Stimulated activated CD4-positive, alpha-beta T cell treated with anti-CD3 and anti-CD28 coated beads, Interleukin-12 subunit alpha, Interleukin-12 subunit beta, amount 100 ng/mL, for 48 hours (primary cell): Measurements from ENCODE around the gene IRF4.

Experiments
- DNase-seq, 3 donors: peaks; one replicate each; pipeline ENCODE4 v3.0.0-alpha.2; 2020; ENCODE audit warnings: low read depth in 2 of 3, low spot score in 1 of 3

Gene IRF4

DNA sequence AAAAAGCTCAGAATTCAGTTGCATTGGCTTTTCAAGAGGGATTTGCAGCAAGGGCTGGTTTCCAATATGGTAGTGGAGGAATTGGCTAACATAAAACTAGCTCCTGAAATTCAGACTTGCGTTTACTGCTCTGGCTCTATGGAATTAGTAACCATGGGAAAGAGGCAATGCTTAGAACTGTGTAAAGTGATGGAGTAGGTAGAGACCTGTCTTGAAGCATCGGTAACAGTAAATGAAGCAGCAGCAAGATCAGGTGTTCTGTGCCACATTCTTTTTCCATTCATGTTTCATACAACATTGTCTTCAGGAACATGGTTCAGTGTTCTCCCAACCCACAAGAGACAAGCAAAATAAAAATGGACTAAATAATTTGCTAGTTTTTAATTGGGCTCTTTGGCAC is 6.5 kb downstream of the IRF4 start:
- DNase-seq = no peak

DNA sequence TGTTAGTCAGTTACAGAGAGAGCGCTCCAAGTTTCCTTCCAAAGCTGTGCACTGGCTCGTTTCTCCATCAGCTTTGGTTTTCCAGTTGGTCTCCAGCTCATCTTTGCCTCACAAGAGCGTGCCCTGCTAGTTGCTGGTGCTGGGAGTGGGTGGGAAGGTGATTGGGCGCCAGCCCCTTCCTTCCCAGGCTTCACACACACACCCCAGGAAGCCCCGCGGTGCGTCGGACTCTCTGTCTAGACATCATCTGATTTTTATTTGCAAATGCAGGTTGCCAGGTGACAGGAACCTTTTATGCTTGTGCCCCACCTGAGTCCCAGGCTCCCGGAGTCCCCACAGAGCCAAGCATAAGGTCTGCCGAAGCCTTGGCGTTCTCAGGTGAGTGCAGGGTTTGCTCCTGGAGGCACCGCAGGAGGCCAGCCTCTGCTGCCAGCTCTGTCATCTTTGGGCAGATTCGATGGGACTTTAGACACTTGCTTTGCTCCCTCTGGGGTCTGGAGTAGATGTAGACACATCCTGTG is 7.1 kb downstream of the IRF4 start:
- no peak for DNase-seq

DNA sequence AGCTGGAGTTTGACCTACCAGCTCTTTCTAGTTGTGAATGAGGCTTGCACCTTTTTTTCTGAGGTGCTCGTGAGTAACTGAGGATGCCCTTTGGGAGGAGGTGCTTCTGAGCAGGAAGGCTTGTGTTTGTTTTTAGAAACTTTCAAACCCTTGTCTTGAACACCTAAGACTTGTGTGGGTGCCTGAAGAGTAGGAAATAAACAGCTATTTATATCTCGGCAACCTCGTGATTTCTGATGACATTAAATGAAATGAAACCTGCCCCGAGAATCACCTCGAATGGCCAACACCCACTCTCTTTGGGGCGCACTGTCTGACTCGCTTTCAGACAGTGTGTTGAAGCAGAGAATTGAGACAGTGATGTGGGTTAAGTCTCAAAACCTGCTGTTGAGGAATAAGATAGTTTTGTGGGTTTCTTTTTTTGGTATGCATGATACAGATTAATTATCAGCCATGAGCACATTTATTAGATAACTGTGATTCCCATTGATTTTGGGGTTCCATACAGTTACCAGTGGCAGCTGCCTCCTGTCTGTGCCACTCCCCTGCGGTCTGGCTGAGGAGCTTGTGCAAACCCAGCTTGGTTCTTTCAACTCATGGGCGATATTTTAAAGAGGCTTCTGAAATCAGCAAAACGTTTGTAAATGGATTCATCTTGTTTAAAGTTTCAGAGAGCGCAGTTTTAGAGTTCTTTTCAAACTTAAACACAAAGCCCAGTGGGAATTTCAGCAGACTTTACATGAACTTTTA is 8.4 kb downstream of the IRF4 start:
- DNase-seq = no peak

DNA sequence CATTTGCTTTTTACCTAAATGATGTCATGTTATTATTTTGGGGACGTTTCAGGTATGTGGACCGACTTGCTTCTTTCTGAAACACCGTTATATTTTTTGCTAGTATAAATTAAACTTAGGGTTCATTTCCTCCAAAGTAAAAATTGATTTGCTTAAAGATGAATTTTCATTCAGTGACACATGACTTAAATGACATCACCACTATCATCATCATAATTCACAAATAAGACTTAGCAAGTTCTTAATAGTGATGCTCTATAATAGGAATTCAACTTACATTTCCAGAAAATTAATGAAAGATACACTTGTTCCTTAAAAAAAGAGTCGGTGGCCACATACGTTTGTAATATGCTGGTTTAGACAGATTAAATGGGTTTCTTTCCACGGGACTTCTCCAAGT is 9.3 kb downstream of the IRF4 start:
- no peak for DNase-seq

DNA sequence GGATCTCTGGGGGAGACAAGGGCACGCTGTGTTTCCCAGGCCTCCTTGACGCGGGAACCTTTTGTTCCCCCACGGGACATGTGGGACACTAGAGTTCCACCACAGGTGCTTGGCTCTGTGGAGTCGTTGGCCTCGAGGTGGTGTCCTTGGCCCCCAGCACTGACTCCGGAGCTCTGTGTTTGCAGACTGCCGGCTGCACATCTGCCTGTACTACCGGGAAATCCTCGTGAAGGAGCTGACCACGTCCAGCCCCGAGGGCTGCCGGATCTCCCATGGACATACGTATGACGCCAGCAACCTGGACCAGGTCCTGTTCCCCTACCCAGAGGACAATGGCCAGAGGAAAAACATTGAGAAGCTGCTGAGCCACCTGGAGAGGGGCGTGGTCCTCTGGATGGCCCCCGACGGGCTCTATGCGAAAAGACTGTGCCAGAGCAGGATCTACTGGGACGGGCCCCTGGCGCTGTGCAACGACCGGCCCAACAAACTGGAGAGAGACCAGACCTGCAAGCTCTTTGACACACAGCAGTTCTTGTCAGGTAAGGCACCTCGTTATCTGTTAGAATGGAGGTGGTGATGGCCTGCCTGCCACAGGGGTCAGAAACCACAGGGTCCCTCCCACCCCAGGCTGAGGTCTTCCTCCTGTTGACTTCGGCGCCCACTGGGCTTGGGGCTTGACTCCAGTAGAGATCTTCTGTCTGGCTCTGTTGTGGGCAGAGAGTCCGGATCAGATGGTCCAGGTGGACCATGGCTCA is 9.9 kb downstream of the IRF4 start:
- DNase-seq = no peak

DNA sequence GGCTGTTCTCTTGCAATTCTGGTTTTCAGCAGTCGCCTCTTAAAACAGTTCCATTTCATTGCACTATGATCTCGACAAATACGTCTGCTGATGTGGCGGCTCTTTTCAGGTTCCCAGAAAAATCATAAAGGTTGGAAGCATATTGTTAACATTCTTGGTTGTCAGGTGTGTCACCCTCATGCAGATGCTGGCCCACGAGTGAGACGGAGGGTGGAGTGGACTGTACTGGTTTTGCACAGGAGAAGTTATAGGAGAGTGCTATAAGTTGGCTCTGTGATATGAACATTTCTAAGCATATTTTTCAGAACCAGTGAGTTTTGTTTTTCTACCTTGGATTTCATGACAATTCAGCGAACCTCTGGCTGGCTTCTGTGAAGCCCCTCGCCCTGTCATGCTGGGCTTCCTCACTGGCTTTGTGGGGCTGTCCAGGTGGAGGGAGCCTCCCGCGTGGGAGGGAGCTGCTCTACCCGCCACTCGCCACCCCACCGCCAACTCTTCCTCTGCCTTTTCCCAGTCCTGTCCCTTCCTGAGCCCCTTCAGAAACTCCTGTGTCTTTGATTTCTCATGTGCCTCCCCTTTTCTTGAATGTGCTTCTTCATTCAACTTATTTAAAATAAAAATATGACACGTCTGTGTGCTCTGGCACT is 10.6 kb downstream of the IRF4 start:
- DNase-seq = no peak

DNA sequence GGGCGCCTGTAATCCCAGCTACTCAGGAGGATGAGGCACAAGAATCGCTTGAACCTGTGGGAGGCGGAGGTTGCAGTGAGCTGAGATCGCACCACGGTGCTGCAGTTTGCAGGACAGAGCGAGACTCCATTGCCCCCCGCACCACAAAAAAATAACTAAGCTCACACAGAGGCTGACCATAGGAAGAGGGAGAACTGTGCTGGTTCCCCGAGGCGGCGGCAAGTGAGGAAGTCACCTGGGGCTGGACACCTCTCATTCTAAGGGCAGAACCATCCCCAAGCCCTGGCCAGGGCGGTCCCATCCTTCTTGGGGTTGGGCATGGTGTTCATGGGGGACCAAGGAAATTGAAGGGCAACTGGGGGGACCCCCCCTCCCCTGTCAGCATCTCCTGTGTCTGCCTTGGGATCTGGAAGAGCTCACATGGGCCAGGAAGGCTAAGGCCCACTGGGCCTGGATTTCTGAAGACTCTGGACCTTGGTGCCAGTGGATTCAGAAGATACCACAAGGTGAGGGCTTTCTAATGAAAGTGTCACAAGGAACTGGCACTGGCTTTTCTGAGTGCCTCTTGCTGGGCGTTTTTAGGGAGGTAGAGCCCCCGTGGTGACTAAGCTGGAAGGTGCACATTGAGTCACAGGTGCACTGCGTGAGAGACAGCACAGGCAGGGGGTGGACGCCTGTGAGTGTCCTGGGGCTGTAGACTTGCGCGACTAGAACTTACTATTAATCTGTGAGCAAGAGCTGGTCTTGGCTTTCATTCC is 11.5 kb downstream of the IRF4 start:
- peak; percentile 51 to 76 (median 68) for DNase-seq

DNA sequence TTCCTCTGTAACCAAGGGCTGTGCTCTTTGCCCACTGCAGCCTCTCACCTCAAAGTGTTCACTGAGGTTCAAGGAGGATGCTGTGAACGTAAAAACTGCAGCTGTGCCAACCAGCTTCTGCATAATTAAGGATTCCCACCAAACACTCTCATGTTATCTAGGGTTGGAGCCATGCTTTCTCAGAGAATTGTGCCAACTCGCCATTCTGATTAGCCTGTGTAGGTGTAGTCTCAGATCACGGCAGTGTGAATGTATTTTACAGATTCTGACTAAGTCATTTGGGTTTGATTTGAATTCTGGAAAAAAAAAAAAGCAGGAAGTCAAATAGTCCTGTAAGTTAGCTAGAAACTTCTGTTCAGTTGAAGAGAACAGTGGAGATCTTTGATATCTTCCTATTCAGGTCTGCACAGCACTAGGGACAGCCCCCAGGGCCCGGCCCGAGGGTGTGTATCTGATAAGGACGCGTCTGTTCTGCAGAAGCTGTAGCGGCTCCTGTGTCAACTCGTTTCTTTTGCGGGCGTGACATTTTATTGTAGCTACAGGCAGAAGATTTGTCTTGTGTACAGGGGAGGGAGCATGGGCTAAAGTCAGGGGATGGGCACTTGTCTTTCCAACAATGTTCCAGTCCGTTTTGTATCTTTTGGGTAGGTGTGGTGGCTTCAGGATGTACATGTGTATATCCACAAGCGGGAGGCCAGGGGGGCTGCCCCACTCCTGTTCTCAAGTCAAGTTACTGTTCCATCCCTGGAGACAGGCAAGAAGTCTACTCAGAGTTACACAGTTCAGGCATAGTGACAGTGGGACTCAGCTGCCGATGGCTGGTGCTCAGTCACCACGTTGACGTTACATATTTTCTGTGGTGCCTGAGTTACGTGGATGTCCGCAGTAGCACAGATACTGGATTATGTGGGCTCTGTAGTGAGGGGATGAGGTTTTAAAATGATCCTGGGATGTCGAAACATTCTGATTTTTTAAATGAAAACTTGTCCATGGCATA is 12.4 kb downstream of the IRF4 start:
- DNase-seq = peak in 2 of 3 donors; percentile 56 to 59

DNA sequence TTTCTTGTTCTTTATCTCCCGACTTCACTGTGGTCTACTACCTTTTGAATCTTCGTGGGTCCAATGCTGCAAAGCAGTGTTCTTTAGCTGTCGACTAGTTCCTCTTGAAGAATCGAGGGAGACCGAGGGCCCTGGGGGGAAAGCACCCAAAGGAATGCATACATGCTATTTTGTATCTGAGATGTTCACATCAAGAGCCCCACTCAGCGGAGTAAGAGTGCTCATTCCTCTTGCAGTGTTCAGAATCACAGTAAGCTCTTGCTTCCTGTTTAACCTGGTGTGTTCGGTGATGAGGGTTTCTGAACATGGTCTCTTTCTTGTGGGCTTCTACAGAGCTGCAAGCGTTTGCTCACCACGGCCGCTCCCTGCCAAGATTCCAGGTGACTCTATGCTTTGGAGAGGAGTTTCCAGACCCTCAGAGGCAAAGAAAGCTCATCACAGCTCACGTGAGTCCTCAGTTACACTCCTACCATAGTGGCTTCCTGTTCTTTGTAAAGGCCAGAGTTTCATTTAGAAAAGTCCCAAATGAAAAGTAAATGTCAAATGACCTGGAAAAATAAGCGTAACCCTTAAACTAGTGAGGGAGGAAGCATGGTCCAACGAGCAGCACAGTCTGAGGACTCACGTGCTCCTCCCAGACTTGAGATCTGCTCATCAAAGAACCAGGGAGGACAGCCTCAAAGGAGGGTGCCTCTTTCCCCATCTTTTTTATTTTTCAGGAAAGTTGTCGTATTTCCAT is 13.3 kb downstream of the IRF4 start:
- no peak for DNase-seq

DNA sequence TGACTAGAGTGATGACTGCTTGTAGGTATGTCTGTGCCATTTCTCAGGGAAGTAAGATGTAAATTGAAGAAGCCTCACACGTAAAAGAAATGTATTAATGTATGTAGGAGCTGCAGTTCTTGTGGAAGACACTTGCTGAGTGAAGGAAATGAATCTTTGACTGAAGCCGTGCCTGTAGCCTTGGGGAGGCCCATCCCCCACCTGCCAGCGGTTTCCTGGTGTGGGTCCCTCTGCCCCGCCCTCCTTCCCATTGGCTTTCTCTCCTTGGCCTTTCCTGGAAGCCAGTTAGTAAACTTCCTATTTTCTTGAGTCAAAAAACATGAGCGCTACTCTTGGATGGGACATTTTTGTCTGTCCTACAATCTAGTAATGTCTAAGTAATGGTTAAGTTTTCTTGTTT is 16.6 kb downstream of the IRF4 start:
- DNase-seq = no peak

DNA sequence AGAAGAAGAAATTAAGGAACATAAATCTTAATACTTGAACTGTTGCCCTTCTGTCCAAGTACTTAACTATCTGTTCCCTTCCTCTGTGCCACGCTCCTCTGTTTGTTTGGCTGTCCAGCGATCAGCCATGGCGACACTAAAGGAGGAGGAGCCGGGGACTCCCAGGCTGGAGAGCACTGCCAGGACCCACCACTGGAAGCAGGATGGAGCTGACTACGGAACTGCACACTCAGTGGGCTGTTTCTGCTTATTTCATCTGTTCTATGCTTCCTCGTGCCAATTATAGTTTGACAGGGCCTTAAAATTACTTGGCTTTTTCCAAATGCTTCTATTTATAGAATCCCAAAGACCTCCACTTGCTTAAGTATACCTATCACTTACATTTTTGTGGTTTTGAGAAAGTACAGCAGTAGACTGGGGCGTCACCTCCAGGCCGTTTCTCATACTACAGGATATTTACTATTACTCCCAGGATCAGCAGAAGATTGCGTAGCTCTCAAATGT is 17.1 kb downstream of the IRF4 start:
- DNase-seq = no peak

DNA sequence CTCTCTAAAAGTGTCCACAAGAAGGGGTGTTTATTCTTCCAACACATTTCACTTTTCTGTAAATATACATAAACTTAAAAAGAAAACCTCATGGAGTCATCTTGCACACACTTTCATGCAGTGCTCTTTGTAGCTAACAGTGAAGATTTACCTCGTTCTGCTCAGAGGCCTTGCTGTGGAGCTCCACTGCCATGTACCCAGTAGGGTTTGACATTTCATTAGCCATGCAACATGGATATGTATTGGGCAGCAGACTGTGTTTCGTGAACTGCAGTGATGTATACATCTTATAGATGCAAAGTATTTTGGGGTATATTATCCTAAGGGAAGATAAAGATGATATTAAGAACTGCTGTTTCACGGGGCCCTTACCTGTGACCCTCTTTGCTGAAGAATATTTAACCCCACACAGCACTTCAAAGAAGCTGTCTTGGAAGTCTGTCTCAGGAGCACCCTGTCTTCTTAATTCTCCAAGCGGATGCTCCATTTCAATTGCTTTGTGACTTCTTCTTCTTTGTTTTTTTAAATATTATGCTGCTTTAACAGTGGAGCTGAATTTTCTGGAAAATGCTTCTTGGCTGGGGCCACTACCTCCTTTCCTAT is 17.9 kb downstream of the IRF4 start:
- DNase-seq = no peak

DNA sequence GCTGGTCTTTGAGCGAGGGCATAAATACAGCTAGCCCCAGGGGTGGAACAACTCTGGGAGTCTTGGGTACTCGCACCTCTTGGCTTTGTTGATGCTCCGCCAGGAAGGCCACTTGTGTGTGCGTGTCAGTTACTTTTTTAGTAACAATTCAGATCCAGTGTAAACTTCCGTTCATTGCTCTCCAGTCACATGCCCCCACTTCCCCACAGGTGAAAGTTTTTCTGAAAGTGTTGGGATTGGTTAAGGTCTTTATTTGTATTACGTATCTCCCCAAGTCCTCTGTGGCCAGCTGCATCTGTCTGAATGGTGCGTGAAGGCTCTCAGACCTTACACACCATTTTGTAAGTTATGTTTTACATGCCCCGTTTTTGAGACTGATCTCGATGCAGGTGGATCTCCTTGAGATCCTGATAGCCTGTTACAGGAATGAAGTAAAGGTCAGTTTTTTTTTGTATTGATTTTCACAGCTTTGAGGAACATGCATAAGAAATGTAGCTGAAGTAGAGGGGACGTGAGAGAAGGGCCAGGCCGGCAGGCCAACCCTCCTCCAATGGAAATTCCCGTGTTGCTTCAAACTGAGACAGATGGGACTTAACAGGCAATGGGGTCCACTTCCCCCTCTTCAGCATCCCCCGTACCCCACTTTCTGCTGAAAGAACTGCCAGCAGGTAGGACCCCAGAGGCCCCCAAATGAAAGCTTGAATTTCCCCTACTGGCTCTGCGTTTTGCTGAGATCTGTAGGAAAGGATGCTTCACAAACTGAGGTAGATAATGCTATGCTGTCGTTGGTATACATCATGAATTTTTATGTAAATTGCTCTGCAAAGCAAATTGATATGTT is 19.2 kb downstream of the IRF4 start:
- DNase-seq = no peak

DNA sequence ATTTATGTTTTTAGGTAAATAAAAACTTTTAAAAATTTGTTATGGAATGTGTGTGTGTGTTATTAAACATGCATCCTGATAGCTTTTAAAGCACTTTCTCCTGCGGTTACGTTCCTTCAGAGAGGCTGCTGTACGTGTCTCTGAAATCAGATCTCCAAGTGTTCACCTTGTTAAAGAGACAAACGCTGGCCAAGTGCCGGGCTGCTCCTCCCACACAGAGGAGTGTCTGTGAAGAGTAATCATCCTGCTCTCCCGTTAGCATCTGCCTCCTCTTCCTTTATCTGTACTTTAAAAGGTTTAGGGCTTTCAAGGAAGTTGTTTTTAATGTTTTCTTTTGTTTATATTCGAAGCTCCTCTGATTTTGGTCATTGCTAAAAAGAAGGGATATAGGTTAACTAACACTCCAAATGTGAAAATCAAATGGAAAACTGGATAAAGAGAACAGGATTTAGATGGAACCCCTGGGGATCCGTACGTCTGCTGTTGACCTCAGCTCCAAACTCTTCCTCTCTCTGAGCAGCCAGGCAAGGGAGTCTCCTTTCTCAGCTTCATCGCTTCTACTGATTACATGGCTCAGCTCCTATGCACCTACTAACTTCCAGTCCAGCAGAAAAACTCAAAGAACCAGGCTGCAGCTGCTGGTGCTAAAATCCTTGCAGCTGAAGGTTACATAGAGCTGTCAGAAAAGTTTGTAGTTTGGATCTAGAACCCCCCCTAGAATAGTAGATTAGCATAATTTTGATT is 20.0 kb downstream of the IRF4 start:
- DNase-seq = no peak

DNA sequence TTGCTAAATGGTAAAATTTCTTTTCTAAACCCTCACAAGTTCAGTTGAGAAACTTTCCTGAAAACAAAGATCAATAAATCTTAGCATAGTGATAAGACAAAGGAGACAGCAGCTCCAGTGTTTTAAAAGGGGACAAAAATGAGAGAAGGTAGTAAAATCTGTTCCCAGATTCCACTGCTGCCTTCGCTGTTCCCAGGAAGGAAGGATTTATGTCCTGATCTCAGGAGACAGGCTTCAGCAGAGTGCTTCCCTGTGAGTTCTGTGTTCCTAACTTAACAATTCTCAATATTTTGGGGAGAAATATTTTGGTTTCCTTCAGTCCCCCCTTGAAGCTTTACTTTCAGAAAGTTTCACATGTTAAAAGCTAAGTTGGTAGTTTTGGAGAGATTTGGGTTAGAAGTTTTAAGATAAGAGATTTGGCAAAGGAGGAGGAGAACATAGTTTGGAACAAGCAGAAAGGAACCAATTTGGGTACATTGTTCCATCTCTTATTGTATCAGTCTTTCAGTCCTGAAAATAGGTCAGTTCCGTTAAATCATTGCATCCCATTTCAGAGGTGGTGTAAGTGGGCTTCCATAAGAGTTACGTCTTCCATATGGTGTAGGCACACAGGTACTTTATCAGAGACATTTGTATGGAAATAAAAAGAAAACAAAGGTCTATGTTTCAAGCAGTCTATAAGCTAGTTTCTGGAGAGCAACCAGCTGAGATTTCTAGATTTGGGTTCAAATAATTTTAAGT is 20.8 kb downstream of the IRF4 start:
- no peak for DNase-seq

DNA sequence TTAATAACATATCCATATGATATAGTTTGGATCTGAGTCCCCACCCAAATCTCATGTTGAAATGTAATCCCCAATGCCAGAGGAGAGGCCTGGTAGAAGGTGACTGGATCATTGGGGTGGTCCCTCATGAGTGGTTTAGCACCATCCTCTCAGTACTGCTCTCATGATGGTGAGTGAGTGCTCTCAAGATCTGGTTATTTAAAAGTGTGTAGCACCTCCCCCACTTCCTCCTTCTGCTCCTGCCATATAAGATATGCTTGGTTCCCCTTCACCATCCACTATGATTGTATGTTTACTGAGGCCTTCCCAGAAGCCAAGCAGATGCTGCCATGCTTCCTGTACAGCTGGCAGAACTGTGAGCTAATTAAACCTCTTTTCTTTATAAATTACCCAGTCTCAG is 22.9 kb downstream of the IRF4 start:
- DNase-seq = no peak
